AG04450 (cell line): ENCODE results near the gene SLC66A1. TPM values are rescaled to one million over a fixed set of nuclear protein-coding genes. Genes with fewer than 3 reads are reported as not detected.
A peak's percentile ranks its signal among the peaks of the same experiment; 100 is the strongest.

Source experiments
- CTCF ChIA-PET: fragments of 300-600, 350-600 bp; formaldehyde crosslinking; extraction: SDS; loops from one replicate; lab custom pipeline; 2022; ENCODE audit warnings: antibody characterized with exemption, inconsistent platforms; lab: Charles Lee
- POLR2A ChIA-PET: fragments of 350-600 bp; formaldehyde crosslinking; extraction: SDS; loops from one replicate; lab custom pipeline; 2021; ENCODE audit warnings: antibody characterized with exemption, inconsistent platforms; lab: Yijun Ruan, JAX
- DNase-seq: peaks from one replicate; pipeline ENCODE4 v3.0.0-alpha.2; 2011; ENCODE audit warnings: low read depth, low spot score
- H3K27ac ChIP-seq: one replicate; pipeline ENCODE4 v1.5.1; 2012; ENCODE audit warnings: low read depth, low read length, control low read depth
- H3K27me3 ChIP-seq: one replicate; pipeline ENCODE4 v1.6.0; 2012; ENCODE audit warnings: low read length; ENCODE audit not compliant: control insufficient read depth, insufficient read depth
- H3K4me3 ChIP-seq: 2 replicates; pipeline ENCODE4 v1.5.1; 2011; ENCODE audit warnings: mild to moderate bottlenecking, low read depth, low read length, control low read depth
- H3K9me3 ChIP-seq: 2 replicates; pipeline ENCODE4 v1.5.1; 2012; ENCODE audit warnings: low read length; ENCODE audit not compliant: control insufficient read depth, insufficient read depth
- CTCF ChIP-seq: IDR thresholded peaks from 2 replicates; pipeline ENCODE4 v1.5.1; 2011; ENCODE audit warnings: low read depth, low read length, control low read depth, inconsistent platforms
- polyA plus RNA-seq: library from polyadenylated mRNA; depleted of rRNA; stranded (reverse); fragments of >200 nt; gene quantifications from 2 replicates; pipeline ENCODE4 v1.2.3, GENCODE V29; 2011

The SLC66A1 gene
- polyA plus RNA-seq, 1 experiment, result 11.5 TPM

- Histone ChIP-seq H3K27ac (no peak overlapping the region), H3K4me3 (no peak overlapping the region), H3K9me3 (no peaks in the 10 kb centered on the region; the same call in 1 of the 2 replicates), H3K27me3 (no peaks in the 10 kb centered on the region)
- no peak for TF ChIP-seq CTCF
- POLR2A ChIA-PET, result no interaction called here
- CTCF ChIA-PET, result interaction anchor here (9.7 kb wide), 1 partner anchor 322 kb away, joined by 45 read pairs; no protein-coding TSS in a partner anchor
- no peak for DNase-seq
Observed at GRCh38 chr1:19339214-19339861, 27.2 kb downstream of the SLC66A1 start.

GRCh38 chr1:19340387-19340937 is 28.3 kb downstream of the SLC66A1 start:
- ChIA-PET POLR2A (no interaction called here), CTCF (interaction anchor here (0.7 to 9.7 kb wide), 6 partner anchors 9 to 320 kb away, joined by 3 to 45 read pairs (median 6); no protein-coding TSS in a partner anchor)
- Histone ChIP-seq H3K9me3 (no peaks in the 10 kb centered on the region; the same call in 1 of the 2 replicates), H3K27ac (no peak overlapping the region), H3K4me3 (no peak overlapping the region), H3K27me3 (no peaks in the 10 kb centered on the region)
- no peak for TF ChIP-seq CTCF
- no peak for DNase-seq

GRCh38 chr1:19341201-19342061 is 29.3 kb downstream of the SLC66A1 start:
- H3K9me3 ChIP-seq, result no peaks in the 10 kb centered on the region; the same call in 1 of the 2 replicates
- H3K27ac ChIP-seq, result no peak overlapping the region
- DNase-seq, result peak; percentile 33
- no peak overlapping the region for H3K4me3 ChIP-seq
- ChIA-PET CTCF (interaction anchor here (0.6 to 9.7 kb wide), 26 partner anchors 9 to 792 kb away, joined by 3 to 45 read pairs (median 4); no protein-coding TSS in a partner anchor), POLR2A (no interaction called here)
- no peaks in the 10 kb centered on the region for H3K27me3 ChIP-seq
- peak; percentile 87 for TF ChIP-seq CTCF

GRCh38 chr1:19342062-19342750 is 30.1 kb downstream of the SLC66A1 start:
- POLR2A ChIA-PET, result no interaction called here
- H3K9me3 ChIP-seq, result no peaks in the 10 kb centered on the region; the same call in 1 of the 2 replicates
- no peak overlapping the region for H3K27ac ChIP-seq
- TF ChIP-seq CTCF, result no peak
- no peaks in the 10 kb centered on the region for H3K27me3 ChIP-seq
- CTCF ChIA-PET, result interaction anchor here (0.6 to 9.7 kb wide), 23 partner anchors 8 to 791 kb away, joined by 3 to 45 read pairs (median 5); no protein-coding TSS in a partner anchor
- DNase-seq, result no peak
- no peak overlapping the region for H3K4me3 ChIP-seq
